SK-N-MC (cell line): ENCODE measurements around the gene ADAMTS17.

Experiments
- EZH2 ChIP-seq: fragments of 200-600 bp; sonication (generic); IDR thresholded peaks from one replicate; pipeline ENCODE4 v1.6.1; 2017; ENCODE audit warnings: antibody characterized with exemption
- FOXP2 ChIP-seq: optimal IDR thresholded peaks from 2 replicates; pipeline ENCODE3; 2011; ENCODE audit warnings: mild to moderate bottlenecking, moderate library complexity; ENCODE audit not compliant: insufficient read depth; ENCODE audit errors: extremely low read length, control extremely low read depth
- POLR2AphosphoS5 ChIP-seq: IDR thresholded peaks from 2 replicates; pipeline ENCODE4 v1.6.1; 2012; ENCODE audit warnings: mild to moderate bottlenecking, low read depth, low read length, borderline replicate concordance

DNA sequence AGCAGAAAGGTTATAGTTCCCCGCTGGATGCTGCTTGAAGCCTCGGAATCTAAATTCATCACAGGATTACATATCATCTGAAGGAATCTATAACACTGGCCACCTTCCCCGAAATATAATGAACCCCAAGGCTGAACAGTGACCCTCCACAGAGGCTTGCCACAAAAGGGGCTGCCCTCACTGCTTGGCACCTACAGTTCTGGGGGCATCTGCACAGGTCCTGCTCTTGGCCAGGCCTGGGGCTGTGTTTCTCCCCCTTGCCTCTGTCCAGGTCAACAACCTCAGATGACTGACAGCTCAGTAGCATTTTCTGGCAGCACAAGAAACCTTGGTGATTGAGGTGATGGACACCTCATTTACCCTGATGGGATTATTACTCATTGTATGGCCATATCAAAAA lies 1.5 kb upstream of the ADAMTS17 start:
- TF ChIP-seq EZH2 (no peak), POLR2AphosphoS5 (no peak), FOXP2 (no peak)
